Parathyroid adenoma (tissue), 2 donors: ENCODE data around the gene COBLL1.
"Not testable (repeated sequence)": the region's sequence is repeated elsewhere in the genome, so short reads cannot be mapped to it uniquely, and the experiment has no call there.

Experiments
- H2AFZ ChIP-seq: fragments of 300-600 bp; sonication (generic); one replicate; pipeline ENCODE4 v1.7.0; 2017; ENCODE audit warnings: antibody characterized with exemption, mild to moderate bottlenecking
- H3K27ac ChIP-seq: fragments of 300-600 bp; sonication (generic); one replicate; pipeline ENCODE4 v1.7.0; 2017
- H3K27me3 ChIP-seq: fragments of 300-600 bp; sonication (generic); one replicate; pipeline ENCODE4 v1.7.0; 2017; ENCODE audit warnings: low read length; ENCODE audit not compliant: control insufficient read depth, insufficient read depth
- H3K36me3 ChIP-seq: fragments of 300-600 bp; sonication (generic); one replicate; pipeline ENCODE4 v1.7.0; 2017; ENCODE audit warnings: low read length; ENCODE audit not compliant: control insufficient read depth, insufficient read depth
- H3K4me1 ChIP-seq: fragments of 300-600 bp; sonication (generic); one replicate; pipeline ENCODE4 v1.7.0; 2017; ENCODE audit warnings: control low read depth
- H3K4me2 ChIP-seq: fragments of 300-600 bp; sonication (generic); one replicate; pipeline ENCODE4 v1.7.0; 2017; ENCODE audit warnings: low read length
- H3K4me3 ChIP-seq: fragments of 300-600 bp; sonication (generic); one replicate; pipeline ENCODE4 v1.7.0; 2017; ENCODE audit warnings: low read depth, low read length
- H3K79me2 ChIP-seq: fragments of 300-600 bp; sonication (generic); one replicate; pipeline ENCODE4 v1.7.0; 2017; ENCODE audit warnings: control low read depth
- H3K9ac ChIP-seq: fragments of 300-600 bp; sonication (generic); one replicate; pipeline ENCODE4 v1.7.0; 2017; ENCODE audit warnings: mild to moderate bottlenecking
- H3K9me3 ChIP-seq: fragments of 300-600 bp; sonication (generic); one replicate; pipeline ENCODE4 v1.7.0; 2017; ENCODE audit warnings: low read length; ENCODE audit not compliant: control insufficient read depth
- CTCF ChIP-seq: fragments of 300-600 bp; sonication (generic); IDR thresholded peaks from one replicate; pipeline ENCODE4 v1.7.0; 2017; ENCODE audit warnings: antibody characterized with exemption, mild to moderate bottlenecking
- donor health status: primary hyperparathyroidism.

Gene COBLL1

GRCh38 chr2:164761737-164762460 is 79.7 kb downstream of the COBLL1 start:
- no peaks in the 10 kb centered on the region for H3K79me2 ChIP-seq
- no peaks in the 10 kb centered on the region for H3K27me3 ChIP-seq
- H2AFZ ChIP-seq, result no peak overlapping the region
- no peak overlapping the region for H3K27ac ChIP-seq
- no peak overlapping the region for H3K4me2 ChIP-seq
- H3K36me3 ChIP-seq, result no peaks in the 10 kb centered on the region
- no peaks in the 10 kb centered on the region for H3K4me1 ChIP-seq
- no peak for TF ChIP-seq CTCF
- H3K9me3 ChIP-seq, result no peaks in the 10 kb centered on the region
- no peak overlapping the region for H3K4me3 ChIP-seq
- H3K9ac ChIP-seq, result no peak overlapping the region

GRCh38 chr2:164761201-164761600 is 80.4 kb downstream of the COBLL1 start:
- not testable (repeated sequence) for H3K27ac ChIP-seq, H2AFZ ChIP-seq, H3K27me3 ChIP-seq, H3K36me3 ChIP-seq, H3K9me3 ChIP-seq, H3K4me2 ChIP-seq, H3K9ac ChIP-seq, H3K4me1 ChIP-seq, H3K79me2 ChIP-seq, H3K4me3 ChIP-seq

- TF ChIP-seq CTCF, result no peak
- no peak overlapping the region for H3K9ac ChIP-seq
These were observed 81.4 kb downstream of the COBLL1 start for GRCh38 chr2:164760179-164760578.

GRCh38 chr2:164757934-164758695 is 83.5 kb downstream of the COBLL1 start:
- no peak overlapping the region for H3K9ac ChIP-seq
- H3K27ac ChIP-seq, result no peak overlapping the region
- no peaks in the 10 kb centered on the region for H3K9me3 ChIP-seq

More at GRCh38 chr2:164760179-164760578, 81.4 kb downstream of the COBLL1 start:
- Histone ChIP-seq H3K4me3 (no peak overlapping the region), H3K4me2 (no peak overlapping the region), H3K27ac (no peak overlapping the region), H3K27me3 (no peaks in the 10 kb centered on the region), H2AFZ (no peak overlapping the region), H3K36me3 (no peaks in the 10 kb centered on the region), H3K79me2 (no peaks in the 10 kb centered on the region), H3K9me3 (no peaks in the 10 kb centered on the region), H3K4me1 (no peaks in the 10 kb centered on the region)

More at GRCh38 chr2:164757934-164758695, 83.5 kb downstream of the COBLL1 start:
- Histone ChIP-seq H3K36me3 (no peaks in the 10 kb centered on the region), H3K79me2 (peaks cover 5% of the 10 kb centered on the region), H3K4me1 (no peaks in the 10 kb centered on the region), H2AFZ (no peak overlapping the region), H3K4me2 (no peak overlapping the region), H3K4me3 (no peak overlapping the region), H3K27me3 (no peaks in the 10 kb centered on the region)
- no peak for TF ChIP-seq CTCF
